OCI-LY3 (cell line): ENCODE results near the gene HSD17B2.

ENCODE experiments used
- H2AFZ ChIP-seq: fragments of 200-600, 300-600 bp; shearing (Covaris generic); 2 replicates; pipeline ENCODE4 v1.6.0; 2014; ENCODE audit warnings: antibody characterized with exemption, low read depth, low read length
- H3K27ac ChIP-seq: fragments of 200-600, 300-600 bp; sonication (generic); 2 replicates; pipeline ENCODE4 v1.5.1; 2014; ENCODE audit warnings: mild to moderate bottlenecking, low read length, moderate library complexity, mixed read lengths
- H3K27me3 ChIP-seq: fragments of 200-600, 300-600 bp; sonication (generic); 2 replicates; pipeline ENCODE4 v1.6.1; 2014; ENCODE audit warnings: low read depth, low read length, mixed read lengths
- H3K36me3 ChIP-seq: fragments of 200-600, 300-600 bp; sonication (generic); replicated peaks from 2 replicates; pipeline ENCODE3; 2014; ENCODE audit warnings: low read depth, low read length, mixed read lengths
- H3K4me1 ChIP-seq: fragments of 300-600, 200-600 bp; sonication (generic); 2 replicates; pipeline ENCODE4 v1.6.1; 2014; ENCODE audit warnings: low read length, mixed read lengths
- H3K4me2 ChIP-seq: fragments of 200-600, 300-600 bp; sonication (generic); 2 replicates; pipeline ENCODE4 v1.6.1; 2014; ENCODE audit warnings: low read length, mixed read lengths
- H3K4me3 ChIP-seq: fragments of 300-600, 200-600 bp; sonication (generic); 2 replicates; pipeline ENCODE4 v1.5.1; 2014; ENCODE audit warnings: antibody characterized with exemption, mild to moderate bottlenecking, low read length, moderate library complexity
- H3K79me2 ChIP-seq: fragments of 300-600, 200-600 bp; shearing (Covaris generic); 2 replicates; pipeline ENCODE4 v1.6.1; 2014; ENCODE audit warnings: mild to moderate bottlenecking, low read length, mixed read lengths
- H3K9ac ChIP-seq: fragments of 300-600, 200-600 bp; shearing (Covaris generic); 2 replicates; pipeline ENCODE4 v1.6.0; 2014; ENCODE audit warnings: mild to moderate bottlenecking, low read length, moderate library complexity
- H3K9me3 ChIP-seq: fragments of 200-600, 300-600 bp; shearing (Covaris generic); 2 replicates; pipeline ENCODE4 v1.6.1; 2014; ENCODE audit warnings: low read length, mixed read lengths; ENCODE audit not compliant: insufficient read depth
- H4K20me1 ChIP-seq: fragments of 200-600, 300-600 bp; sonication (generic); 2 replicates; pipeline ENCODE4 v1.6.1; 2016; ENCODE audit warnings: low read length, mixed read lengths; ENCODE audit not compliant: insufficient read depth
- CTCF ChIP-seq: fragments of 200-600, 300-600 bp; sonication (generic); IDR thresholded peaks from 2 replicates; pipeline ENCODE4 v1.5.1; 2014; ENCODE audit warnings: antibody characterized with exemption, low read length, low read depth
- EZH2phosphoT487 ChIP-seq: fragments of 200-600 bp; shearing (Covaris generic); IDR thresholded peaks from 2 replicates; pipeline ENCODE4 v1.6.1; 2018; ENCODE audit warnings: antibody characterized with exemption, mixed run types, low read depth

HSD17B2 gene

DNA sequence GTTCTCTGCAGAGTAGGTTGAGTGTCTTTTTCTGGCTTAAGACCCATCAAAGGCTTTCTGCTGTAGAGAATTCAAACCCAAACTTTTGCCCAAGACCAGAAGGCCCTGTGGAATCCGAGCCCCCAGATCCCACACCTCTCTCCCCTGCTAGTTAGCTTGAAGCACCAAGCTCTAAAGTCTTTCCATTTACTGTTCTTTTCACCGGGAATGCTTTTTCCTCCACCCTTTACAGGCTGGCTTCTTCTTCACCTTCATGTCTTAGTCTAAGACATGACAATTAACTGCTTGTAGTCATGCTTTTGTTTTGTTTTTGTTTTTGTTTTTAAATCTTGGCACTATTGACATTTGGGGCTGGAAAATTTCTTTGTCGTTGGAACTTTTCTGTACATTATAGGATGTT lies 15.5 kb downstream of the HSD17B2 start:
- H3K27me3 ChIP-seq: peaks cover 60% of the 10 kb centered on the region

DNA sequence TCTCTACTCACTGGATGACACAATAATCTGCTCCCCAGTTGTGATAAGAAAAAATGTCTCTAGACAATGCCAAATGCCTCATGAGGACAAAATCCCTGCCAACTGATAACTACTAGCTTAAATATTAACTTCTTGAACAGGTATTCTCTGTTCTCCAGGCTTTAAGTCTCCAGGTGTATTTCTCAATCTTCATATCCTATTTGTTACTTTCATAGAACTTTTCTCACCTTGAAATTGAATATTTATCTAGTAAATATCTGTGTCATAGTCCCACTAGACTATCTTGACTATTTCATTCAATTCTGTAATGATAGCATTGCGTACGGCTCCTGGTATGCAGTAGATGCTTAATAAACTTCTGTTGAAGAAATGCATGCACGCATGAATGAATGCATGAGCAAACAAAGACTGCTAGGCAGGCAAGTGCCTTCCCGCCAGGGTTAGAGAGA lies 15.9 kb downstream of the HSD17B2 start:
- Histone ChIP-seq H3K27ac (no peak overlapping the region), H3K27me3 (peaks cover 62% of the 10 kb centered on the region), H3K4me2 (no peak overlapping the region), H3K9ac (no peak overlapping the region), H3K4me3 (no peak overlapping the region), H3K36me3 (no peaks in the 10 kb centered on the region), H3K9me3 (no peaks in the 10 kb centered on the region), H3K4me1 (no peaks in the 10 kb centered on the region), H3K79me2 (no peaks in the 10 kb centered on the region), H2AFZ (no peak overlapping the region), H4K20me1 (no peaks in the 10 kb centered on the region)
- TF ChIP-seq EZH2phosphoT487 (no peak), CTCF (no peak)

More for the DNA sequence above, 15.5 kb downstream of the HSD17B2 start:
- Histone ChIP-seq H4K20me1 (no peaks in the 10 kb centered on the region), H3K9me3 (no peaks in the 10 kb centered on the region), H3K4me3 (no peak overlapping the region), H3K9ac (no peak overlapping the region), H2AFZ (no peak overlapping the region), H3K27ac (no peak overlapping the region), H3K36me3 (no peaks in the 10 kb centered on the region), H3K4me2 (no peak overlapping the region), H3K79me2 (no peaks in the 10 kb centered on the region), H3K4me1 (no peaks in the 10 kb centered on the region)
- TF ChIP-seq CTCF (no peak), EZH2phosphoT487 (no peak)

DNA sequence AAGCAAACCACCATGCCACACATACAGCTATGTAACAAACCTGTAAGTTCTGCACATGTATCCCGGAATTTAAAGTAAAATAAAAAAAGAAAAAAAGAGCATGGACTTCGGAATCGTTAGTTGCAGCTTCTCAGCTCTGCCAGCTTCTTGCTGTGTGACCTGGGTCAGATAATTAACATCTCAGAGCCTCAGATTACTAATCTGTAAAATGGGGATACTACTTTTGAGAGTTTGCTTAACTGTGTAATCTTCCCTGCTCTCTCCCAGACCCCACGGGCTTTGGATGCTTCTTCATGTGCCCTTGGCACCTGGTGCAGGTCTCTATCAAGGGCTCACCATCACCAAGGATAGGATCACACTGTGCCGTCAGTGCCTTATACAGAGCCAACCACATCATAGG lies 16.6 kb downstream of the HSD17B2 start:
- no peaks in the 10 kb centered on the region for H3K4me1 ChIP-seq

GRCh38 chr16:82055117-82055516 lies 20.1 kb downstream of the HSD17B2 start:
- Histone ChIP-seq H3K4me2 (no peak overlapping the region), H3K79me2 (no peaks in the 10 kb centered on the region), H4K20me1 (no peaks in the 10 kb centered on the region), H3K27ac (no peak overlapping the region), H3K4me3 (no peak overlapping the region), H3K36me3 (no peaks in the 10 kb centered on the region), H3K27me3 (peaks cover 58% of the 10 kb centered on the region), H3K9me3 (no peaks in the 10 kb centered on the region), H3K9ac (no peak overlapping the region), H2AFZ (no peak overlapping the region), H3K4me1 (no peaks in the 10 kb centered on the region)
- no peak for TF ChIP-seq EZH2phosphoT487
- no peak for TF ChIP-seq CTCF

More for the DNA sequence above, 16.6 kb downstream of the HSD17B2 start:
- H3K4me2 ChIP-seq: no peak overlapping the region
- H3K27ac ChIP-seq: no peak overlapping the region
- H3K36me3 ChIP-seq: no peaks in the 10 kb centered on the region
- H2AFZ ChIP-seq: no peak overlapping the region
- no peak overlapping the region for H3K9ac ChIP-seq
- no peak for TF ChIP-seq CTCF
- TF ChIP-seq EZH2phosphoT487: no peak
- no peak overlapping the region for H3K4me3 ChIP-seq
- peaks cover 68% of the 10 kb centered on the region for H3K27me3 ChIP-seq
- no peaks in the 10 kb centered on the region for H4K20me1 ChIP-seq
- H3K79me2 ChIP-seq: no peaks in the 10 kb centered on the region
- no peaks in the 10 kb centered on the region for H3K9me3 ChIP-seq
